AG09319 (cell line): Measurements from ENCODE around the gene RAVER1.
"Not testable (repeated sequence)": the region's sequence is repeated elsewhere in the genome, so short reads cannot be mapped to it uniquely, and the experiment has no call there.

Source experiments
- DNase-seq: peaks from one replicate; pipeline ENCODE4 v3.0.0-alpha.2; 2010; ENCODE audit warnings: low read depth; ENCODE audit errors: extremely low read depth
- CTCF ChIP-seq: IDR thresholded peaks from 2 replicates; pipeline ENCODE4 v1.5.1; 2011; ENCODE audit warnings: low read depth, mild to moderate bottlenecking, inconsistent platforms, low read length, moderate library complexity

Gene RAVER1

GRCh38 chr19:10285393-10285792 is 47.9 kb downstream of the RAVER1 start:
- TF ChIP-seq CTCF: no peak
- DNase-seq: no peak

- no peak for TF ChIP-seq CTCF
- DNase-seq: no peak
Observed at GRCh38 chr19:10284960-10285278, 48.4 kb downstream of the RAVER1 start.

DNA sequence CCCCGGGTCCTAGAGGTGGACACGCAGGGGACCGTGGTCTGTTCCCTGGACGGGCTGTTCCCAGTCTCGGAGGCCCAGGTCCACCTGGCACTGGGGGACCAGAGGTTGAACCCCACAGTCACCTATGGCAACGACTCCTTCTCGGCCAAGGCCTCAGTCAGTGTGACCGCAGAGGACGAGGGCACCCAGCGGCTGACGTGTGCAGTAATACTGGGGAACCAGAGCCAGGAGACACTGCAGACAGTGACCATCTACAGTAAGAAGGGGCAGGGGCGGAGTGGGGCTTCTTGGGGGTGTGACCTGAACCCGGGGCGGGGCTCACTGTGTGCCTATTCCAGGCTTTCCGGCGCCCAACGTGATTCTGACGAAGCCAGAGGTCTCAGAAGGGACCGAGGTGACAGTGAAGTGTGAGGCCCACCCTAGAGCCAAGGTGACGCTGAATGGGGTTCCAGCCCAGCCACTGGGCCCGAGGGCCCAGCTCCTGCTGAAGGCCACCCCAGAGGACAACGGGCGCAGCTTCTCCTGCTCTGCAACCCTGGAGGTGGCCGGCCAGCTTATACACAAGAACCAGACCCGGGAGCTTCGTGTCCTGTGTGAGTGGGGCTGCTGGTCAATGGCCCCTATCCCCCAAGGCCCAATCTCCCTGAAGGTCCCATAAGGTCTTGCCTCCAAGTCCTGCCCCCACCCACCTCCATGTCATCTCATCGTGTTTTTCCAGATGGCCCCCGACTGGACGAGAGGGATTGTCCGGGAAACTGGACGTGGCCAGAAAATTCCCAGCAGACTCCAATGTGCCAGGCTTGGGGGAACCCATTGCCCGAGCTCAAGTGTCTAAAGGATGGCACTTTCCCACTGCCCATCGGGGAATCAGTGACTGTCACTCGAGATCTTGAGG is 49.0 kb downstream of the RAVER1 start:
- TF ChIP-seq CTCF: no peak
- no peak for DNase-seq

GRCh38 chr19:10283301-10284064 is 49.8 kb downstream of the RAVER1 start:
- no peak for TF ChIP-seq CTCF
- no peak for DNase-seq

DNA sequence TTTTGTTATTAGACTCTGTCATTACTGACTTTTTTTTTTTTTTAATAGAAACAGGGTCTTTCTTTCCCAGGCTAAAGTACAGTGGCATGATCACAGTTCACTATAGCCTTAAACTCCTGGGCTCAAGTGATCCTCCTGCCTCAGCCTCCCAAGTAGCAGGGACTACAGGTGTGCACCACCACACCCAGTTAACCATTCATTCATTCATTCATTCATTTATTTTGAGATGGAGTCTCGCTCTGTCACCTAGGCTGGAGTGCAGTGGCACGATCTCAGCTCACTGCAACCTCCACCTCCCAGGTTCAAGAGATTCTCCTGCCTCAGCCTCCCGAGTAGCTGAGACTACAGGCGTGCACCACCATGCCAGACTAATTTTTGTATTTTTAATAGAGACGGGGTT is 51.3 kb downstream of the RAVER1 start:
- not testable (repeated sequence) for DNase-seq

GRCh38 chr19:10279737-10280442 is 53.4 kb downstream of the RAVER1 start:
- no peak for TF ChIP-seq CTCF
- DNase-seq: no peak

DNA sequence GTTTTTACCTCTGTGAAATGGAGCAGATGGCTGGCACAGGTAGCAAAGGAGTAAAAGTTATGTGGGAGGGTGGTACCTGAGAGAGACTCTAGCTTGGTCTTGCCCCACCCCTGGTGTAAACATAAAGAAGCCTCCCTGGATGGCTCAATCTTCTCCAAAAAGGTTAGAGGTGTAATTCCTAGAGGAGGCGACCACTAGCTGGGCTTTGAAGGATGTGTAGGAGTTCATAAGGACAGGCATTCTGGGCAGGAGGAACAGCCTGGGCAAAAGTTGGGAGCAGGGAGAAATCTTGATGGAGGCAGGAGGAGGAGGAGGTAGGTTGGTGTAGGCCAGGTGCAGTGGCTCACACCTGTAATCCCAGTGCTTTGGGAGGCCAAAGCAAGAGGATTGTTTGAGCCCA is 54.4 kb downstream of the RAVER1 start:
- TF ChIP-seq CTCF: no peak
- no peak for DNase-seq
